Gastrocnemius medialis (tissue), 4 donors: ENCODE measurements around the gene VKORC1L1.

Experiments
- CTCF ChIP-seq, 5 experiments: fragments of 450-650 bp in 3 of 5; fragments of 200-600 bp in 2 of 5; sonication (generic) in 2 of 5; IDR thresholded peaks in 4 of 5; conservative IDR thresholded peaks in 1 of 5; 1 replicate in 4 of 5; 2 replicates in 1 of 5; pipeline ENCODE4 v1.5.1; 2016 to 2019; ENCODE audit warnings: antibody characterized with exemption in 5 of 5, mild to moderate bottlenecking in 3 of 5, moderate library complexity in 3 of 5
- POLR2A ChIP-seq, 2 donors: fragments of 450-650 bp; IDR thresholded peaks; one replicate each; pipeline ENCODE4 v1.6.1; 2017; ENCODE audit warnings: antibody characterized with exemption in 2 of 2, mild to moderate bottlenecking in 2 of 2, moderate library complexity in 2 of 2

- TF ChIP-seq CTCF (IDR thresholded peaks at IDR 0.05 in 4 of 5, conservative IDR thresholded peaks at IDR 0.05 in 1 of 5) (no peak), POLR2A (IDR thresholded peaks at IDR 0.05) (no peak)
These were observed 50.4 kb downstream of the VKORC1L1 start for GRCh38 chr7:65923316-65923715.
